Smooth muscle cell of the brain vasculature (primary cell): ENCODE data around the gene ZC3H7B.

Experiments
- DNase-seq: peaks from one replicate; pipeline ENCODE4 v3.0.0-alpha.2; 2012; ENCODE audit warnings: low read depth, low spot score

Gene ZC3H7B

DNA sequence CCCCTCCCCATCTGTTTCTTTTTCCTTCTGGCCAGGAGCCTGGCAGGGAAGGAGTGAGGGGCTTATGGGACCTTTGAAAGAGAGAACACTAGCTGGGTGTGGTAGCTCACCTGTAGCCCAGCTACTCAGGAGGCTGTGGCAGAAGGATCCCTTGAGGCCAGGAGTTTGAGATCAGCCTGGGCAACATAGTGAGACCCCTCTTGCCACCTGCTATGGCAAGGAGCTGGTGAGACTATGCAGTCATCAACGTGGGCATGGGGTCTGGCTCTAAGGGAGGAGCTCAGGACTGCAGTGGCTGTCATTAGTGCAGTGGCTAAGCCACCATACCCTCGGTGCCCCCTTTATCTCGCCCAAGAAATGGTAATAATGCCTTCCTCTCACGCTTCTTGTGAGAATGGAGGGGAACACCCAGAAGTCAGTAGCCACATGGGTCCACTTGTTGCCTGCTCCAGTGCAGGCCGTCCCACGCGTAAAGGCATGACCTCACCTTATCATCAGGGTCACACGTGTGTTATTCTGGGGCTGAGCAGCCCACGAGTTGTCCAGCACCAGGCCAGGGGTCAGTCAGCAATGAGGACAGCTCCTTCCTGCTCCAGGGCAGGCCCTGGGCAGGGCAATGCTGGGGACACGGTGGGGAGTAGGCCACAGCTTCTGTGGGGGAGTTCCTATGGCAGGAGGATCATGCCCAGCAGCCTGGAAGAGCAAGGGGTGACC, 52.7 kb downstream of the ZC3H7B start:
- no peak for DNase-seq

DNA sequence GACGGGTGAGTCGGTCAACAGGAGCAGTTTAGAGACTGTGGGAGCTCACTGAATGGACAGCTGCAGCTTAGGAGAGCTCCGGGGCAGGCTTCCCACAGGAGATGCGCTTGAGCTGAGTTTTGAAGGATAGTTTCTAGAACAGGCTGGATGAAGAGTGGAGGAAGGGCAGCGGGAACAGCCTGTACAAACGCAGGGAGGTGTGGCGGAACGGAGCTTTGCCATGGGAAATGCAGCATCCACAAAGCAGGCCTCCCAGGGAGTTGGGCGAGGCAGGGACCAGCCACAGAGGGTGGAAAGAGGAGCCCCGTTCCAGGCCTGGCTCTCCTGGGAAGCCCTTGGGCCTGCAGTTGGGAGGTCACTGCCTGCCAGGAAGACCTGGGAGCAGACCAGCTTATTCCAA, 53.7 kb downstream of the ZC3H7B start:
- no peak for DNase-seq

- DNase-seq, result no peak
Observed at GRCh38 chr22:41355895-41356294, 54.6 kb downstream of the ZC3H7B start.

GRCh38 chr22:41356430-41357028, 55.2 kb downstream of the ZC3H7B start:
- no peak for DNase-seq

DNA sequence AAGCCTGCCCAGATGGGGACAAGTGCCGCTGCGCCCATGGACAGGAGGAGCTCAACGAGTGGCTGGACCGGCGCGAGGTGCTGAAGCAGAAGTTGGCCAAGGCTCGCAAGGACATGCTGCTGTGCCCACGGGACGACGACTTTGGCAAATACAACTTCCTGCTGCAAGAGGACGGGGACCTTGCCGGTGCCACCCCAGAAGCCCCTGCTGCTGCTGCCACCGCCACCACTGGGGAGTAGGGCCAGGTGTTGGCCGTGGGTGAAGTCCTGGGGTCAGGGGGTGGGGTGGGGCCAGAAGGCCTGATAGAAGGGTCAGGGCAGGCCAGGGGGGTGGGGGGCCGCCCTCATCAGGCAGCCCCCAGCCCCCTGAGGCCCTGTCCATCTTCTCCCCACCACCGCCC, 55.9 kb downstream of the ZC3H7B start:
- no peak for DNase-seq

- DNase-seq, result no peak
Observed at GRCh38 chr22:41358927-41359326, 57.6 kb downstream of the ZC3H7B start.

- DNase-seq, result no peak
Observed at GRCh38 chr22:41359376-41359775, 58.1 kb downstream of the ZC3H7B start.

DNA sequence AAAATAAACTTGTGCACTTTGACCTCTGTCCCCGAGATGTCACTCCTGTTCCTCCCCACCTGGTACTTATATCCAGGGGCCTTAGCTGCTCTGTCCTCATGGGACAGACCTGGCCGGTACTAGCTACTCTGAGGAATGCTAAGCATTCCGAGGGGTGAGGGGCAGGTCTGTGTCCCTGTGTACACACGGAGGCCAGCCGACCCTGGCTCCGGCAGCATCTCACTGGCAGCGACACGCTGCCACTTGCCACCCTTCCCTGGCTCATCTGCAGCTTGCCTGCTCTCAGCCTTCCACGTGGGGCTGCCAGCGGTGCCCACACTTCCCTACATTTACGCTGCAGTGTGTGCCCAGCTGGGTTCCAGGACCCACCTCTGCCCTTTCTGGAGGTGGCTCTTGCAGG, 58.8 kb downstream of the ZC3H7B start:
- DNase-seq, result no peak

- no peak for DNase-seq
Observed at GRCh38 chr22:41361716-41362310, 60.5 kb downstream of the ZC3H7B start.

- no peak for DNase-seq
Observed at GRCh38 chr22:41362615-41363014, 61.3 kb downstream of the ZC3H7B start.

GRCh38 chr22:41364233-41364632, 62.9 kb downstream of the ZC3H7B start:
- no peak for DNase-seq

- DNase-seq, result no peak
Observed at GRCh38 chr22:41364955-41365354, 63.6 kb downstream of the ZC3H7B start.

DNA sequence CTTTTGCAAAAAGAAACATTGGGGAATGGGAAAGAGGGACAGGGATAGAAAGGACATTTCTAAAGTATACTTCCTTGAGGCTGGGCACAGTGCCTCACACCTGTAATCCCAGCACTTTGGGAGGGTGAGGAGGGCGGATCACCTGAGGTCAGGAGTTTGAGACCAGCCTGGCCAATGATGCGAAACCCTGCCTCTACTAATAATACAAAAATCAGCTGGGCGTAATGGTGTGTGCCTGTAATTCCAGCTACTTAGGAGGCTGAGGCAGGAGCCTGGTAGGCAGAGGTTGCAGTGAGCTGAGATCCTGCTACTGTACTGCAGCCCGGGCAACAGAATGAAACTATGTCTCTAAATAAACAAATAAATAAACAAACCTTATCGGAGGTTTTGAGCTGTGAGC, 64.1 kb downstream of the ZC3H7B start:
- DNase-seq, result no peak

- no peak for DNase-seq
Observed at GRCh38 chr22:41366323-41367029, 65.2 kb downstream of the ZC3H7B start.

DNA sequence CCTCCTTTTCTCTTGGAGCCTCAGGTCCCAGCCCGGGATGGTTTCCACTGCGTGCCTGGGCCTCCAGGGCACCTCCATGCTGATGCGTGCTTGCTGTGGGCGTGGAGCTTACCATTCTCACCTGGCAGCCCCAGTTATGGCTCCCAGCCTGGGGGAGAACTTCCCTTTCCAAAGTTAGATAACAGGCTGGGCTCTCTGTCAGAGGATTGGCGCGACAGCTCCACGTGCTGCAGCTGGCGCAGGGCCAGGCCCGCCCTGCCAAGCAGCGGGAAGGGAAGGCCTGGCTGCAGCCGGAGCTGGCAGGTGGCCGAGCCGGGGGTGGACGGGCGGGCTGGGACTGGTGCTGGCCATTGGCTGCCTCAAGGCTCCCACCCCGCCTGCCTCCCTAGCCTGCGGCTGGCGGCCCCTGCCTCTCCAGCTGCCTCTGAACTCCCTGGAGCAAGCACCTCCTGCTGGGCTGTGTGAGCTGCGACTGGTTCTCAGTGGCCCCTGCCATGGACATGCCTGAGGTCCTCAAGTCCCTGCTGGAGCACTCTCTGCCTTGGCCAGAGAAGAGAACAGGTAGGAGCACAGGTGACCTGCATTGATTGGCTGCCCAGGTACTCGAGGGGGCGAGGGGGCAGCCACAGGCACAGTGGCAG, 65.8 kb downstream of the ZC3H7B start:
- peak; percentile 83 for DNase-seq

- no peak for DNase-seq
Observed at GRCh38 chr22:41367680-41368542, 66.6 kb downstream of the ZC3H7B start.

- DNase-seq, result no peak
Observed at GRCh38 chr22:41368543-41369423, 67.5 kb downstream of the ZC3H7B start.

GRCh38 chr22:41369424-41369745, 68.1 kb downstream of the ZC3H7B start:
- no peak for DNase-seq

DNA sequence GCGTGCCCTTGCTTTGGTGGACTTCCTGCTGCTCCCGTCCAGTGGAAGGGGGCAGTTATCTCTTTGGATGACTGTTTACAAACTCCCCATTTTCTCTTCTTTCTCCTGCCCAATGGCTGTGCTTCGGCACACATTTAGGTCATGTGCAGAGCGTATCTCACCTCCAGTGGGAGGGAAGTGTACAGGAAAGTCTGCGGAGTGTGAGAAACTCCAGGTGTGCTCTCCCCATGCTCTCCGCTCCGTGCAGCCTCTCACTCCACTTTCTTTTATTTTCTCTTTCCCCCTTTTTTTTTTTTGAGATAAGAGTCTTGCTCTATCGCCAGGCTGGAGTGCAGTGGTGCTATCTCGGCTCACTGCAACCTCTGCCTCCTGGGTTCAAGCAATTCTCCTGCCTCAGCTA, 68.5 kb downstream of the ZC3H7B start:
- no peak for DNase-seq

GRCh38 chr22:41377846-41378245, 76.5 kb downstream of the ZC3H7B start:
- DNase-seq, result no peak
